MM.1S (cell line): ENCODE results near the gene ZNF621.

Experiments
- DNase-seq: peaks from one replicate; pipeline ENCODE4 v3.0.0-alpha.2; 2015
- H2AFZ ChIP-seq: fragments of 300-600 bp; sonication (generic); 2 replicates; pipeline ENCODE4 v1.6.0; 2016; ENCODE audit warnings: antibody characterized with exemption, low read length
- H3F3A ChIP-seq: fragments of 300-600 bp; sonication (generic); 2 replicates; pipeline ENCODE4 v1.6.1; 2016; ENCODE audit warnings: mild to moderate bottlenecking, antibody characterized with exemption, low read length, moderate library complexity, mixed read lengths; ENCODE audit not compliant: insufficient read depth
- H3K27ac ChIP-seq: fragments of 300-600 bp; sonication (generic); 2 replicates; pipeline ENCODE4 v1.5.1; 2016; ENCODE audit warnings: mild to moderate bottlenecking, low read length
- H3K27me3 ChIP-seq: fragments of 300-600 bp; sonication (generic); replicated peaks from 2 replicates; pipeline ENCODE4 v1.6.0; 2016; ENCODE audit warnings: low read length; ENCODE audit not compliant: insufficient read depth
- H3K36me3 ChIP-seq: fragments of 300-600 bp; sonication (generic); replicated peaks from 2 replicates; pipeline ENCODE4 v1.6.1; 2016; ENCODE audit warnings: mild to moderate bottlenecking, low read length, mixed read lengths; ENCODE audit not compliant: insufficient read depth
- H3K4me1 ChIP-seq: fragments of 300-600 bp; sonication (generic); 2 replicates; pipeline ENCODE4 v1.6.1; 2016; ENCODE audit warnings: low read length, mixed read lengths
- H3K4me2 ChIP-seq: fragments of 300-600 bp; sonication (generic); 2 replicates; pipeline ENCODE4 v1.6.0; 2016; ENCODE audit warnings: low read depth, low read length
- H3K4me3 ChIP-seq: fragments of 300-600 bp; sonication (generic); 2 replicates; pipeline ENCODE4 v1.5.1; 2016; ENCODE audit warnings: low read length, mixed read lengths
- H3K79me2 ChIP-seq: fragments of 300-600 bp; sonication (generic); 2 replicates; pipeline ENCODE4 v1.6.1; 2016; ENCODE audit warnings: mixed run types, low read length, mixed read lengths
- H3K9ac ChIP-seq: fragments of 300-600 bp; sonication (generic); 2 replicates; pipeline ENCODE4 v1.6.1; 2016; ENCODE audit warnings: low read length, mixed read lengths
- H3K9me2 ChIP-seq: fragments of 300-600 bp; sonication (generic); replicated peaks from 2 replicates; pipeline ENCODE4 v1.6.1; 2016; ENCODE audit warnings: mild to moderate bottlenecking, low read length, mixed read lengths; ENCODE audit not compliant: insufficient read depth
- H3K9me3 ChIP-seq: fragments of 300-600 bp; sonication (generic); replicated peaks from 2 replicates; pipeline ENCODE4 v1.6.1; 2016; ENCODE audit warnings: mild to moderate bottlenecking, low read length, mixed read lengths; ENCODE audit not compliant: insufficient read depth
- H4K20me1 ChIP-seq: fragments of 300-600 bp; sonication (generic); 2 replicates; pipeline ENCODE4 v1.6.1; 2016; ENCODE audit warnings: mild to moderate bottlenecking, low read length, moderate library complexity, mixed read lengths; ENCODE audit not compliant: insufficient read depth
- CTCF ChIP-seq: fragments of 300-600 bp; sonication (generic); IDR thresholded peaks from 2 replicates; pipeline ENCODE4 v1.5.1; 2016; ENCODE audit warnings: antibody characterized with exemption, low read length, mixed read lengths
- EZH2 ChIP-seq: fragments of 300-600 bp; sonication (generic); optimal IDR thresholded peaks from 2 replicates; pipeline ENCODE3; 2017; ENCODE audit warnings: low read depth, mild to moderate bottlenecking, antibody characterized with exemption, low read length, mixed read lengths
- EZH2phosphoT487 ChIP-seq: fragments of 300-600 bp; sonication (generic); IDR thresholded peaks from 2 replicates; pipeline ENCODE4 v1.6.1; 2018; ENCODE audit warnings: antibody characterized with exemption, low read length

The ZNF621 gene

GRCh38 chr3:40582401-40583027 lies 57.8 kb downstream of the ZNF621 start:
- no peak for DNase-seq
- no peaks in the 10 kb centered on the region for H3F3A ChIP-seq
- H3K36me3 ChIP-seq: no peaks in the 10 kb centered on the region
- no peaks in the 10 kb centered on the region for H3K27me3 ChIP-seq
- no peak overlapping the region for H2AFZ ChIP-seq
- H3K4me2 ChIP-seq: no peak overlapping the region
- H3K4me3 ChIP-seq: no peak overlapping the region
- H3K9me3 ChIP-seq: no peaks in the 10 kb centered on the region
- H4K20me1 ChIP-seq: no peaks in the 10 kb centered on the region
- H3K79me2 ChIP-seq: no peaks in the 10 kb centered on the region
- H3K9ac ChIP-seq: no peak overlapping the region
- H3K27ac ChIP-seq: no peak overlapping the region
- H3K9me2 ChIP-seq: no peaks in the 10 kb centered on the region
- TF ChIP-seq EZH2phosphoT487 (no peak), CTCF (no peak), EZH2 (no peak)
- H3K4me1 ChIP-seq: no peaks in the 10 kb centered on the region

GRCh38 chr3:40583691-40584090 lies 58.9 kb downstream of the ZNF621 start:
- Histone ChIP-seq H3K4me2 (no peak overlapping the region), H3F3A (no peaks in the 10 kb centered on the region), H3K4me3 (no peak overlapping the region), H3K36me3 (no peaks in the 10 kb centered on the region), H3K9ac (no peak overlapping the region), H2AFZ (no peak overlapping the region), H3K9me2 (no peaks in the 10 kb centered on the region), H4K20me1 (no peaks in the 10 kb centered on the region), H3K79me2 (no peaks in the 10 kb centered on the region), H3K27ac (no peak overlapping the region), H3K27me3 (no peaks in the 10 kb centered on the region), H3K9me3 (no peaks in the 10 kb centered on the region), H3K4me1 (no peaks in the 10 kb centered on the region)
- TF ChIP-seq EZH2phosphoT487 (no peak), EZH2 (no peak), CTCF (no peak)
- no peak for DNase-seq

- H2AFZ ChIP-seq: no peak overlapping the region
- H3K9me2 ChIP-seq: no peaks in the 10 kb centered on the region
- DNase-seq: peak; percentile 65
- no peak overlapping the region for H3K27ac ChIP-seq
- H3K36me3 ChIP-seq: no peaks in the 10 kb centered on the region
- H3K4me2 ChIP-seq: no peak overlapping the region
- H3K9ac ChIP-seq: no peak overlapping the region
- H4K20me1 ChIP-seq: no peaks in the 10 kb centered on the region
- TF ChIP-seq CTCF (peak; percentile 96), EZH2 (no peak)
- H3K4me3 ChIP-seq: no peak overlapping the region
- H3K79me2 ChIP-seq: no peaks in the 10 kb centered on the region
- no peaks in the 10 kb centered on the region for H3K9me3 ChIP-seq
- H3K27me3 ChIP-seq: no peaks in the 10 kb centered on the region
- no peaks in the 10 kb centered on the region for H3F3A ChIP-seq
- no peaks in the 10 kb centered on the region for H3K4me1 ChIP-seq
Measured at GRCh38 chr3:40584625-40585189, 59.9 kb downstream of the ZNF621 start.
